Superior temporal gyrus (tissue), 1 donor: Measurements from ENCODE around the gene CDH18.

Source experiments
- DNase-seq: peaks from one replicate; pipeline ENCODE4 v3.0.0-alpha.2; 2016; ENCODE audit errors: extremely low spot score

The CDH18 gene

DNA sequence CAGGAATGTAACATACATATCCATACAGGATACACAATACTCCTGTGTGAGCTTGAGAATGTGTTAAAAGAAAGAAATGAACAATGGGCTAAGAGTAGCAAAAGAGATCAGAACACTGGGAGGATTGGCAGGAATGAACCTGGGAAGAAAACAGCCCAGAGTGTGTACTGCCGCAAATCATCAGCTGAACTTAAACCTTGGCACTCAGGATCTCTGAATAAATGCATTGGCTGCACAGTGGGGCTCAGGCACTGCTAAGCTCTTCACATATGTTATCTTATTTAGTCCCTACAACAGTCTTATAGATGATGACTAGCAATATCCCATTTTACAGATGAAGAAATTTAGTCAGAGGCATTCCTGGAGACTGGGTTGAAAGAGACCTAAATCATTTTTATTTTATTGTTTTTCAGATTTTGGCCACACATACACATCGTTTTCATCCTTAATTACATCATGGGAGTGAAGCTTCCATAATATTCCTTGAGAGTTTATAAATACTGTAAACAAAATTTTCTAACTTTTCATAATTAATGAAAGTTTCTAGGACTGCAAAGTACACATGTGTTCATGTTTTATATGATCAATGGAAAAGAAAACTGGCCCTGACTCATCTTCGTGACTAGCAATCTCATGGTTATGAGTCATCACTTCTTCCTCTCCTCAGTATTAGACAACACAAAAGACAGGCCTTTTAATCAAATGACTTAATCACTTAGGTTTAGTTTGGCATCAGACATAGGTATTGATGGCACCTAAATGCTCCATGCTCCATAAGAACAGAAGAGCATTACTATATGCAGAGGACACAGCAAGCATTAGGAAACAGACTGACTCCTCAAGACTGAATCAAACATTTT lies 59.2 kb downstream of the CDH18 start:
- no peak for DNase-seq

DNA sequence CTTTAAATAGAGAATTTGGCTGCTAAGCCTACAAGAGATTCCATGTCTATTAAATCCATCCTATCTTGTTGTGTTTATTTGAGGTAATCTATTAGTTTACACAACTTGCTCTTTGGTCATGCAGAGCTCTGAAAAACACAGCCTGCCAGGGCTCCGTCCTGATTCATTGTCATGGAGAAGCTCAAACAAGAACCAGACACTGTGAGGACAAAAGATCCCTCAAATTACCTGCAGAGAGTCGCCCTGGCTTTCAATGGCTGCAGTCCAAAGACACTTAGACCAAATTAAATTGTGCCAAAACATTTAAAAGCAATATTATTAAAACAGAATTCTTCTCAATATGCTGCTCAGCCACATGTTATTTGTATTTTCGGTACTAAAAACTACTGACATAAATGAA lies 60.1 kb downstream of the CDH18 start:
- no peak for DNase-seq

DNA sequence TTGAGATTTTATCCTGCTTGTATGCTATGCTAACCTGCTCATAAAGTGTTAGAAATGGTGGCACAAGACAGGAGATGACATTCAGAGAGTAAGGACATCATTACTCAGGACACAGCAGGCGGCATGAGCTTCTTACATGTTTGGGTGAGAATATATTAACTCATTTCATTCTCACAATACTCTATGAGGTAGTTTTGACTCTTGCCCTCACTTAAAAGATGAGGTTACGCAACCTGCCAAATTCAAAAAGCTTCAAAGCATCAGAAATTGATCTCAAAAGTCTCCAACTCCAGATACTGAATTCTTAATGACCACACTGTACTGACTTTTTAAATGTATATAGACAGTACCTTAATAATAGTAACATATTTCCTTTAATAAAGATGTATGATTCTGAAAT lies 60.8 kb downstream of the CDH18 start:
- no peak for DNase-seq

DNA sequence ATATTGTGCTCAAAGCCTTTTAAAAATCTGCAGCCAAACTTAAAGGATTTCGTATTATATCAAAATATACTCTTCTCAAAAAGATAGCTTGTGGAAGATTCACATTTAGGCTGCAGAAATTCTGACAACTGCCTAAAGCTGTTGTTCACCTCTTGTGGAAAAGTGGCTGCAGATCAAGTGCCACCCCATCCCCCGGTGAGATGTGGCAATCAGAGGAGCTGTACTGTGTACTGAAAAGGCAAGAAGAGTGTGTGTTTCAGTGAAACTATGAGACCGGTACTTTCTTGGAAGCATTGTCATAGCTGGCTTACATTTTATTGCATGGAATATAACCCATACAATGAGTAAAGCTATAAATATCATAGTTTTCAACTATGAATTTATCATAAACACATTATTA lies 64.3 kb downstream of the CDH18 start:
- DNase-seq, result no peak

DNA sequence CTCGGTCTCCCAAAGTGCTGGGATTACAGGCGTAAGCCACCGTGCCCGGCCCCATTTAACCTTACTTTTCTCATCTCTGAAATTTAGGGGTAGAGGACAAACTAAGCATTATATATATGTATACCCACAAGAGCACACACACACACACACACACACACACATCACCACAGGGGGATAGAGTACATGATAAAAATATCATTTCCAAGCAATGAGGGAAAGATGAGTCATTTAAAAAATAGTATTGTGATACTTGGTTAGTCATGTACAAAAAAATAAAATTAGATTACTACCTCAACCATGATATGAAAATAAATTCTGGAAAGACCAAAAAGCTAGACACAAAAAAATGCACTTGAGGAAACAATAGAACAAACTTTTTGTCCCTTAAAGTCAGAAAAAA lies 67.2 kb downstream of the CDH18 start:
- no peak for DNase-seq

DNA sequence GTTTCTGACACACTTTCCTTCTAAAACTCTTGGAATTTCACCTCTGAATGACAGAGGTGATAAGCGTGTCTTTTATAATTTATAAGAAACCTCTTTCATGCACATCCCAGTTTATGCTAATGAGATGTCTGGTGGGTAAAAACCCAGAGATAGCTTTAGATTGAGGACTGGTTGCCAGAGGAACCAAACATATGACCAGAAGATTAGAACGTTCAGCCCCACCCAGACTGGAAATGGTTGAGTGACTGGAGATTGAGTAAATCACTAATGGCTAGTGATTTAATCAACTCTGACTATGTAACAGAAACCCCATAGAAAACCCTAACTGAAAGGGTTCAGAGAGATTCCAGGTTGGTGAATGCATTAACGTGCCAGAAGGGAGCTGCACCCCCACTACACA lies 69.2 kb downstream of the CDH18 start:
- no peak for DNase-seq

DNA sequence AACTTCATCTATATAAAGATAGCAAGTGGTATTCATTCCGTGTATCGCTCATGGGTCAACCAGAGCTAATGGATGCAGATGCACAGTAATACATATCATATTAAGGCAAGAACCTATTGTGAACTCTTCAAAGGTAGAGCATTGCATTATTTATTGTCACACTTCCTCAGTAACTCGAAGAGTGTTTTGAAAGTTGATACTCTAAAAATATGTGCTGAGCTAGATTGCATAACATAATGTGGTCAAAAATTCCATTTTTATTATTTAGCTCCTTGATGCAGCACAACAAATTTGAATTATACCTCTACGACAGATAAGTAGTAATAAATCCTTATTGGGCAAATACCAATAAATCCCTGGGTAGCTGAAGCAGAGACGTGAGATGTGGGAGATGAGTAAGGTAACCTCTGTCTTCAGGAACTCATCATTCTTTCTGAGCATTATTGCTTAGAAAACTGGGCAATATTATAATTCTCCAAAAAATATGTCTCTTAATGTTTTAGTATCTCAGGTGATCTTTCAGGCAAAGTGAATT lies 70.3 kb downstream of the CDH18 start:
- no peak for DNase-seq

DNA sequence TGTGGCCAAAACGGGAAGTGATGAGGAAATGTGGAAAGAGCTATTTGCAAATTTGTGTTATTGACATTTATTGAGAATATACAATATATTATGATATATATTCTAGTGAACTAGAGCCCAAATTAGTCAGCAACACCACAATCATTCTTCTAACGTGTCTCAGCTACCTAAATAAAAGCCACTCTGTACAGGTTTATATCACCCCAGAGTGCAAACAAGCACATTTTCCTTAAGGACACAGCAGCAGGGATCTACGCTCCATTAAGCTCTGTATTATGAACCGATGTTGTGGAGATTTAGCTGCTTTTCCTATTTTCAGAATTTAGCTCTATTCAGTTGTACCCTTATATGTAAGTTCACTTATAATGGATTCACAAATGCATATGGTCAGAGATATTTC lies 77.9 kb downstream of the CDH18 start:
- DNase-seq, result no peak

DNA sequence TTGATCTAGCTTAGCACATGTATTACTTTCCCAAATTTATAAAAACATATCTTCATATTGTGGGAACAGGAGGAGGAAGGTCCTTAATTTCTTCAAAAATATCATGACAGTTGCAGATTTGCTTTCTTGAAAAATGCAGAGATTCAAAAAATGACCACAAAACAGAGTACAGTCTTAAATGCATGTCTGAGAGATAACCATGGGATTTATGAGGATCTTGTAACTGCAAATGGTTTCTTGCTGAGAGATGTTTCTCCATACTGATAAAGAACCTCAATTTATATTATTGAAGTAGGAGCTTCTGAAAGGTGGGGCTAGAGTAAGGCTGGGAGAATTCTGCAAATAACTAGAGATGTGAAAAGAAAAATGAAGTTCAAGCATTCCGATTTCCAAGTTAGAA lies 83.2 kb downstream of the CDH18 start:
- DNase-seq, result no peak

DNA sequence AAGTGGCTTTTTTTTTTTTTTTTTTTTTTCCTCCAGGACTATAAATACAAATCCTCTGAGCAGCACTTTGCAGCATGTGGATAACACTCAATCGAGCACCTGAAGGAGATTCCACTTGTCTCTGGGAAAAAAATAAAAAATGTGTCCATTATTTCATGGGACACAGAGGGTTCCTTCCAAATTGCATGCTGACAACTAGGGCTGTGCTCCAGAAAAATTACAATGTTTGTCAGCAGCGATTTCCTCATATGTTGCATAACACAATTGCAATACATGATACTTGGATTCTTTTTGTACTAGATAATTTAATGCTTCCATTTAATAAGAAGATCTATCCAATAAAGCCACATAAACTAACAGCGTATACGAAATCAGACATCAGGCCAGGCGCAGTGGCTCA lies 84.4 kb downstream of the CDH18 start:
- DNase-seq, result no peak

DNA sequence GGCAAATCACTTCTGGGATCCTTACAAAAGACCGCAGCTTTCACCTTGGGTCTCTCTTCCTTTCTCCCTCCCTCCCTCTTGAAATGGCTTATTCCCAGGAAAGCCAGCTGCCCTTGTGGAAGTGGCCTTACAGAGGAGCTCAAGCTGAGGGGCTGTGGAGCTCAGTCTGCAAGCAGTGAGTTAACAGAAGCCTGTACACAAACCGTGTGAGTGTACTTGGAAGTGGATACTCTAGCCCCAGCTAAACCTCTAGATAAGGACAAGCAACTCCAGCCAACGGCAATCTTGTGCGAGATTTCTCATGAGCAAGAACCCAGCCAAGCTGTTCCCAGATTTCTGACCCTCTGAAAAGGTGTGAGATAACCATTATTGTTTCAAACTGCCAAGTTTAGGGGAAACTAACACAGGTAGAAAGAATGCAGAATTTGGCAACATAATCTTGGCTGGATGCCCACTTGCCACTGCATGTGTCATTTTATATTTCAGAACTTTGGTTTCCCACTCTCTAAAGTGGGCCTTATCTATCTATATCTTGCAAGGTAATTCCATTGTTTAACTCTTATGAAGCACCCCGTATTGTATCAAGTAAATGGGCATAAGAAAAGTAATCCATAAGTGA lies 85.6 kb downstream of the CDH18 start:
- no peak for DNase-seq

DNA sequence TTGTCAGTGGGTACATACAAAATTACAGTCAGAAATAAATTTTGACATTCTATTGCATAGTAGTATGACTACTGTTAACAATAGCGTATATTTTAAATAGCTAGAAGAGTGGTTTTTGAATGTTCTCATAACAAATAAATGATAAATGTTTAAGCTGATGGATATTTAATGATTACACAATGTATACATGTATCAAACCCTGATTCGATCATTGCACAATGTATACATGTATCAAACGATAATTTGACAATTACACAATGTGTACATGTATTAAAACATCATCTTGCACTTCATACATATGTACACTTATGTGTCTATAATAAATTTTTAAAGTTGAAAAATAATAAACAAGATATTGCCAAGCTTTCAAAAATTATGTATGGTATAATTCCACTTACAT lies 87.7 kb downstream of the CDH18 start:
- no peak for DNase-seq

DNA sequence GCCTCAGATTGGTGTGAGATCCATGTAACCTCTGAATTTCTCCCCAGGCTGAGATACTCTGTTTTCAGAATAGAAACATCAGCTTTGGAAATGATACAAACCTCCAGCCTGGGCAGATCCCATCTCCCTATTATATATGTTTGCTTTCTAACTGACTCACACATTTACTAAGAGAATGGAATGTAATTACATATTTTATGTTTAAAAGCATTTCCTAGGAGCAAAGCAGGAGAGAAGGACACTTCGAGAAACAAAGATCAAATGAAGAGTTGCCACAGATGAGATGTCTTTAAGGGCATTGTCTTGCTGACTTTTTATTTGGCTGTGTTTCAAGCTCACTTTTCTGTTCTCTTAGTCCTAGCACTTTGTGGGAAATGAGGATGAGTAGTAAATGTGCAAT lies 96.3 kb downstream of the CDH18 start:
- DNase-seq, result no peak

DNA sequence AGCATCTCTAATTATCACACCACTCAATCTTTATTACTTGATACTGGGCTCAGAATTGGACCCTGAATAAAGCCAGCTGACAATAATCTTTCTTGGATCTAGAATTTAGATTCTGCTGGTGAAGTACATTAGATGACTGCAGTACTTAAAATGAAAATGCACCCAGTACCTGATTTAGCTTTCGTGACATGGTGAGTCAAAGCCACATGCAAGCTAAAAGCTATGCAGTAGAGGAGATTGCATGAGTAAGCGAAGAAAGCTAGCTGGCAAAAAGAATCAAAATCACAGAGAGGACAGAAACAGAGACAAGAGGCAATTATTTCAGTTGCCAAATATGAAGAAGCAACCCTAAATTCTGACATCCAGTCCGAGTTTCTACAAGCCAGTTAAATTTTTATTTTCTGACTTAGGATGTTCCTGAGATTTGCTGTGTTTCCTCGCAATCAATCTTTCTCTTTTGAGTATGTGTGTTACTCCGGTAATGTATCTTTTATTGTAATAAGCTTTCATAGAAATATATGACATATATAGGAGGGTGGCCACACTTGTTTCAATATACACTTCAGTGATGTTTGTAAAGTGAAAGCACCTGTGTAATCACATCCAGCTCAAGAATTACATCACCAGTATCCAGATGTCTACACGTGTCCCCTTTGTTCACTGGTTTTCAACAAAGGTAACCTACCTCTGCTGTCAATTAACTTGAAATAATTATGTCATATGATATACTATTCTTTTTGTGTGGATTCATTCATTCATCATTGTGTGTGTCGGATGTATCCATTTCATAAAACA lies 101.7 kb downstream of the CDH18 start:
- peak; percentile 71 for DNase-seq

DNA sequence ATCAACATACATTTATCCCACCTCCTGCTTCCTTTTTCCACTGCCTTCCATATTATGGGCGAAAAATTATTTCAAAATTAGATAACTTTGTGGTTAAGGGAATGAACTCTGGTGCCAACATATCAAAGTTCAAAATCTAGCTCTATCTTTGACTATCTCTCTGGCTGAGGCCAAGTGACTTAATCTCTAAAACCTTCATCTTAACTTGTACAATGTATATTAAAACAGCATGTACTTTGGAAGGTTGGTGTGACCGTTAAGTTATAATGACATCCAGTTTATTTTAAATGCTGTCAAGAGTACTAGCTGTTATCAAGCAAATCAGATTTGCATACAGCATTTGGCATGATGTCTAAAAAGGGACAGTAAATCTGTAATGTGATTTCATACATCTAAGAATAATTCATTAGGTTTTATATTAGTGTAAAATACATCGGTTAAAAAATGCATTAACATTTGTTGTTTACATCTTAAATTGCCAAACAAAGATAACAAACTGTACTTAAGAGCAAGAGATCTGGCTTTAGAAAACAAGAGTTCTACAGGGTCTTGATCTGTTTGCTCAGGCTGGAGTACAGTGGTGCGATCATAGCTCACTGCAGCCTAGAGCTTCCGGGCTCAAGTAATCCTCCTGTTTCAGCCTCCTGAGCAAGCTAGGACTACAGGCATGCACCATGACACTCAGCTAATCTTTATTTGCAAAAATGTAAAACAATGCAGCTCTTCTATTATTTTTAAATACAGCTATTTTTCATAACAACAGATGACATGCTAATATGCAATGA lies 102.8 kb downstream of the CDH18 start:
- no peak for DNase-seq

DNA sequence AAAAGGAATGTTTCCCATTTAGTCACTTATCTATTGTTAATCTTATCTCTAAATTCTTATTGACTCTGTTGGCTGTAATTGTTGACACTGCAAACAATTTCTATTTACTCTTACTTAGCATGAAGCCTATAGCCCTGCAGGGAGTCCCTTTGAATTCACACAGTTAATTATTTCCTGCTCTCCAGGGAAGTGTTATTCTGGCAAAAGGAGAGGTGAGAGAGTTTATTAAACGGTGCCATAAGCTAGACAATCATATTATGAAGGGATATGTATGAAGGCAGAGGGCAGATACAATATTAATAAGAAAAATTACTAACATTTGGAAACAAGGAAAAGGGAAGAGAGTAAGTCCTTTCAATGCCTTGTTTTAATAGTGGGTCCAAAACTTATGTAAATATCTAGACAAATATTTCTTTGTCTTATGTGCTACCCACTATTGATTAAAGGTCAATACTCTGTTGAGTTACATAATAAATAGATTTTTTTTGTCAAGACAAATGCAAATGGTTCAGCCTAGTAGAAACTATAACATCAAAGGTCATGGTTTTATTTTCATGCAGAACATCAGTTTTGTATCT lies 107.1 kb downstream of the CDH18 start:
- no peak for DNase-seq

DNA sequence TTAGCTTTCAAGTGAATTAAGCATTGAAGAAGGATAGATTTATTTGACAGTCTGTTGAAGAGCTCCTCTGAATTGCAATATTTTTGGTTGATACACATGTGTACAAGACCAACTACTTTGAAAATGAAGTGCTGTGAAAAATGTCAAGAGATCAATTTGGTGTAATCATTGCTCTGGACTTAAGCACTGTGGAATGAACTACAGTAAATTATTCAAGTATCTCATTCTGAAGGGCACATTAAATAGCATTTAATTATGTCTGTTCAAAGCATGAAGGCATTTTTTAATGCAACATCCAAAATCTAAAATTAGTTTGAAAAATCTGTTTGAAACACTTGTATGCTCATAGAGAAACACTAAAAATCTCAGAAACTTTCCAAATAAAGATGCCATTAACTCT lies 107.5 kb downstream of the CDH18 start:
- DNase-seq, result no peak

DNA sequence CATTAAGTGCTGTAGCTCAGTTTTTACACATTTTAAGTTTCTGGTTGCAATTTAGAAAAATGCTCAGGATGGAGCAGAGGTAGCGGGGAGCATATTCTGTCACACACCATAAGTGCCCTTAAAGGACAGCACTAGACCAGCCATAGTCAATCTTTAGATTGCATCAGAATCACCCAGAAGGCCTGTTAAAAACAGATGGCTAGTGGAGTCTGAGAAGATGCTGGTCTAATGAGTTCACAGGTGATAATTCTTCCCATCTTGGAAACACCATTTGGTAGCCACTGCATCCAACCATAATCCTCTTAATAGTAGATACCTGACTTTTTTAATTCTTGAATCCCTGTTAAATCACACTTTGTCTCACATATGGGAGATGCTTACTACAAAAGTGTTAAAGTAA lies 113.2 kb downstream of the CDH18 start:
- no peak for DNase-seq

DNA sequence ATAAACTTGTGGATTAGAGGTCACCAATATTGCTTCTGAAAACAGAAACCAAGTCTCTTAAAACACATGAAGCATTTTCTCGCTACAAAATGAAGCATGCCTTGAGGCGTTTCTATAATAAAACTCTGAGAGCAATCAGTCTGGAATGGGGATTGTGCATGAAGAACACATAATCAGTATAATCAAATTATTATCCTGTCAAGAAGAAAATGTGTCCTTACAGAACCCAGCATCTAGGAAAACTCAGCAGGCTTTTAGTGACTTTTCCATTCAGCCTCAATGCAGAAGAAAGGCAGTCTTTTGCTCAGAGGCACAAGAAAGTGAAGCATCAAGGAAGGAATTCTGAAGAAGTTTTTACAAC lies 121.9 kb downstream of the CDH18 start:
- DNase-seq, result no peak

DNA sequence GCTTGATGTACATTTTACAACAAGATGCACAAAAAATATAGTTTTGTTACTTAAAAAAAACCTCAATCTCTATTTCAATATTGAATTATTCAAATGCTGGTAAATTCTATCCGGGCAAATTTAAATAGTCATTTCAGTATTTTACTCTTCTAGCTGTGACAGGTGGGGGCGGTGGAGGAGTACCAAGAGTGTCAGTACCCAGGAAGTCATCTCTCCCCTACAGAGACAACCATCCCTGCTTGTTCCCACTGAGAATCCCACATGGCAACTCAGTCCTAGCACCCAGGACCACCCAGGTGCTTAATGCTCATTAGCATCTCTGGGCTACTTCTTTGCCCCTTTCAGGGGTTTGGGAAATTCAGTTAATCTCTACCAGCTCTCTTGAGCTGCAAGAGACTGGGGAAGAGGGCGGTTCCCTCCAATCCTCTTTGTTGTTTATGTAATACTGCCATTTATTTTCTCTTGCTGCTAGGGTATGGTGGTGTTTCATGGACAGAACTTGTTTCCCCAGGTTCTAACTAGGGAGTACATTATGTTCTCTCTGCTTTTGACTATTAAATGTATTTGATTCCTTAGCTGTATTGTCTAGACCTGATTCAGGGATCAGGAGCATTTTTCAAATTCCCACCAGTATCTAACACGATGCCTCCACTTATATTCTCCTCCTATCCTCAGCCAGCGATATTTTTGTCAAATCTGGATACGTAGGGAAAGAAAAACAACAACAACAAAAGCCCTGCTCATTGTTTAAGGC lies 122.5 kb downstream of the CDH18 start:
- no peak for DNase-seq

DNA sequence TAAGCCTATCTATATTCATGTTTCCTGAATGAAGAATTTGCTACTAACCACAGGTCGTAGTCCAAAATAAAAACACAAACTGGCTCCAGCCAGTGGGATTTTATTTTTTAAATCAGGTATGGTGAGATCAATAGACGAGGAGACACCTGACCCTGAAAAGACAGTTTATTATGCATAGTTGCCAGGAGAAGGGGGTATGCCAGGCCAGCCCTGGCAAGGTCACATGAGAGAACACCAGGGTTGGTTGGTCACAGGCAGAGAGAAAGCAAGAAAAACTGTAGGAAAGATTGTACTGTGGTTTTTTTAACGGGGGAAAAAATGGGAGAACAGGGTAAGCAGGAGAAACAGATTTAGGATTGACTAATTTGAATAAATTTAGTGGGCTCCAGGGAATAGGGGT lies 125.3 kb downstream of the CDH18 start:
- no peak for DNase-seq
